Endothelial cell of umbilical vein (primary cell): ENCODE data around the gene PLCXD3. TPM values are rescaled to one million over a fixed set of nuclear protein-coding genes. Genes with fewer than 3 reads are reported as not detected.

ENCODE experiments used
- BruUV-seq: library from RNA; stranded (reverse); fragments of 400-500 nt; replicated peaks from 2 replicates; lab custom pipeline; 2021; lab: Mats Ljungman, UMichigan
- CTCF ChIA-PET: fragments of 300-600, 350-600 bp; sonication (Branson Sonifier 250); formaldehyde crosslinking; loops from one replicate; lab custom pipeline; 2021; ENCODE audit warnings: antibody characterized with exemption, inconsistent platforms; lab: Charles Lee
- POLR2A ChIA-PET: fragments of 300-600, 350-600 bp; sonication (Branson Sonifier 250); formaldehyde crosslinking; loops from one replicate; lab custom pipeline; 2021; ENCODE audit warnings: antibody characterized with exemption, inconsistent platforms; lab: Charles Lee
- DNase-seq: peaks from one replicate; pipeline ENCODE4 v3.0.0-alpha.2; 2011; ENCODE audit warnings: low read depth, low spot score
- FAIRE-seq: peaks from 2 replicates; lab custom pipeline; 2011; peaks lifted over from hg19 to GRCh38; lab: Jason Lieb, UNC
- H2AFZ ChIP-seq: 2 replicates; pipeline ENCODE4 v1.6.0; 2012; ENCODE audit warnings: low read depth, low read length, control low read depth, inconsistent platforms
- H3K27ac ChIP-seq: 2 replicates; pipeline ENCODE4 v1.5.1; 2011; ENCODE audit warnings: low read depth, mild to moderate bottlenecking, control low read depth, low read length, moderate library complexity; ENCODE audit not compliant: insufficient read depth
- H3K27me3 ChIP-seq, 2 experiments: 2 replicates each; pipeline versions ENCODE4 v1.6.0 to v1.6.1; 2011; ENCODE audit warnings: low read length in 2 of 2, mixed read lengths in 1 of 2; ENCODE audit not compliant: control insufficient read depth in 2 of 2, insufficient read depth in 2 of 2
- H3K36me3 ChIP-seq, 2 experiments: 2 replicates in 1 of 2; 3 replicates in 1 of 2; pipeline ENCODE4 v1.5.1; 2011; ENCODE audit warnings: low read length in 2 of 2, mild to moderate bottlenecking in 1 of 2, moderate library complexity in 1 of 2; ENCODE audit not compliant: control insufficient read depth in 2 of 2, insufficient read depth in 2 of 2; ENCODE audit errors: extremely low read depth in 1 of 2
- H3K4me1 ChIP-seq: 3 replicates; pipeline ENCODE4 v1.5.1; 2011; ENCODE audit warnings: mild to moderate bottlenecking, low read length; ENCODE audit not compliant: control insufficient read depth, insufficient read depth; ENCODE audit errors: extremely low read depth
- H3K4me2 ChIP-seq: 2 replicates; pipeline ENCODE4 v1.6.1; 2011; ENCODE audit warnings: low read length, control low read depth, mixed read lengths; ENCODE audit not compliant: insufficient read depth
- H3K4me3 ChIP-seq, 3 experiments: fragments of 200-600 bp in 1 of 3; sonication (generic), shearing (Covaris generic) in 1 of 3; replicated peaks in 1 of 3; 2 replicates each; pipeline ENCODE4 v1.5.1; 2011 to 2016; ENCODE audit warnings: control low read depth in 3 of 3, low read length in 3 of 3, mild to moderate bottlenecking in 2 of 3, inconsistent platforms in 1 of 3, low read depth in 1 of 3, moderate library complexity in 1 of 3; ENCODE audit not compliant: insufficient read depth in 1 of 3
- H3K79me2 ChIP-seq: 2 replicates; pipeline ENCODE4 v1.6.0; 2012; ENCODE audit warnings: low read length, inconsistent platforms; ENCODE audit not compliant: control insufficient read depth, insufficient read depth
- H3K9ac ChIP-seq: replicated peaks from 2 replicates; pipeline ENCODE3; 2011; ENCODE audit warnings: low read length, control low read depth; ENCODE audit not compliant: insufficient read depth; ENCODE audit errors: extremely low read depth
- H3K9me1 ChIP-seq: replicated peaks from 3 replicates; pipeline ENCODE4 v1.6.0; 2011; ENCODE audit warnings: mild to moderate bottlenecking, low read length; ENCODE audit not compliant: control insufficient read depth, insufficient read depth; ENCODE audit errors: extremely low read depth
- H3K9me3 ChIP-seq: replicated peaks from 2 replicates; pipeline ENCODE4 v1.5.1; 2012; ENCODE audit warnings: low read length, inconsistent platforms; ENCODE audit not compliant: control insufficient read depth, insufficient read depth
- H4K20me1 ChIP-seq: replicated peaks from 2 replicates; pipeline ENCODE3; 2011; ENCODE audit warnings: mild to moderate bottlenecking, low read length; ENCODE audit not compliant: control insufficient read depth, insufficient read depth; ENCODE audit errors: extremely low read depth
- EZH2 ChIP-seq: IDR thresholded peaks from 2 replicates; pipeline ENCODE4 v1.6.1; 2012; ENCODE audit warnings: borderline replicate concordance, low read depth, mild to moderate bottlenecking, moderate library complexity, low read length, inconsistent platforms; ENCODE audit not compliant: severe bottlenecking
- FOS ChIP-seq: IDR thresholded peaks from 2 replicates; pipeline ENCODE4 v1.6.1; 2011; ENCODE audit warnings: mild to moderate bottlenecking, low read length, moderate library complexity, borderline replicate concordance; ENCODE audit not compliant: insufficient read depth
- GATA2 ChIP-seq: IDR thresholded peaks from 2 replicates; pipeline ENCODE4 v1.7.0; 2011; ENCODE audit warnings: low read depth, mild to moderate bottlenecking, moderate library complexity, mixed read lengths, low read length; ENCODE audit not compliant: insufficient read length, insufficient read depth
- JUN ChIP-seq: IDR thresholded peaks from 2 replicates; pipeline ENCODE4 v1.6.1; 2011; ENCODE audit warnings: borderline replicate concordance, low read depth; ENCODE audit not compliant: insufficient read length, insufficient read depth
- MYC ChIP-seq: IDR thresholded peaks from one replicate; pipeline ENCODE4 v1.6.1; 2011; ENCODE audit warnings: mild to moderate bottlenecking, low read depth, low read length
- POLR2A ChIP-seq: IDR thresholded peaks from 2 replicates; pipeline ENCODE4 v1.6.1; 2012; ENCODE audit warnings: low read depth, mild to moderate bottlenecking, control low read depth, low read length
- POLR2AphosphoS5 ChIP-seq: IDR thresholded peaks from 2 replicates; pipeline ENCODE4 v1.6.1; 2012; ENCODE audit warnings: low read depth, mild to moderate bottlenecking, control low read depth, low read length, moderate library complexity; ENCODE audit not compliant: insufficient read depth
- dilution Hi-C: fragments of 300-500 bp; cut with MboI; formaldehyde crosslinking; loops from one replicate; pipeline ENCODE4 v1.15.0; 2019; ENCODE audit warnings: low sequenced_read_pairs; ENCODE audit not compliant: extremely low pct_ligation_motif_present
- intact Hi-C: fragments of 100-400 bp; cut with micrococcal nuclease; formaldehyde crosslinking; loops from one replicate; pipeline ENCODE4 v1.10.0; 2022
- polyA plus RNA-seq, 4 experiments: library from polyadenylated mRNA; depleted of rRNA in 3 of 4; stranded (reverse) in 3 of 4; unstranded in 1 of 4; fragments of >200 nt; gene quantifications; 2 replicates each; pipeline versions ENCODE4 v1.2.1 to v1.2.3, GENCODE V29; 2011 to 2012; ENCODE audit warnings: missing spikeins in 1 of 4
- total RNA-seq: library from RNA; stranded (reverse); gene quantifications from 2 replicates; pipeline ENCODE4 v1.2.3, GENCODE V29; 2021
- TF ChIP-seq, protein P1 (sequence below), 2 donors: IDR thresholded peaks; 1 replicate in 1 of 2; 2 replicates in 1 of 2; pipeline ENCODE4 v1.5.1; 2011; ENCODE audit warnings: low read length in 2 of 2, mild to moderate bottlenecking in 2 of 2, moderate library complexity in 2 of 2, control low read depth in 1 of 2, inconsistent platforms in 1 of 2, low read depth in 1 of 2; ENCODE audit not compliant: insufficient read depth in 1 of 2; ENCODE audit errors: extremely low read depth in 1 of 2
- TF ChIP-seq, protein P2 (sequence below): IDR thresholded peaks from 2 replicates; pipeline ENCODE4 v1.6.1; 2011; ENCODE audit not compliant: insufficient read depth, insufficient read length

The PLCXD3 gene
- total and polyA plus RNA-seq, 2 donors (not counting 3 experiments of a cell fraction or from before 2014, with no cell fraction given): not detected

DNA sequence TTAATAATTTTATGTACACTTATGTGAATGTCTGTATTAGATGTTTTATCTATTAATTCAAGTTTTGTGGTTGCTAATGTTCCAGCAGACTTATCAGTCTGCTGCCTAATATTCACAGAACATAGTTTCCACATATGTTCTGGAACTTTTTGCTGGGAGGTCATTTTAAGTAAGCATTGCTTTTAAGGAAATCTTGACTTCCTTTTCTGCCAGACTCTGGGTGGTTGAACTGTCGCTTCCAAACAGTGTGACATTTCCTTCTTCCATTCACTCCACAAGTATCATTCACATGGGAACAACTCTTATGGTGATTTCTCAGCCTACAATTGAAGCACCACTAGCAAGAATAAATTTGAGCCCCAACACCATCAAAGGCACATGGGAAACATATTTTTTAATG, 82.9 kb downstream of the PLCXD3 start:
- TF ChIP-seq POLR2A: no peak
- TF ChIP-seq, protein P1, sequence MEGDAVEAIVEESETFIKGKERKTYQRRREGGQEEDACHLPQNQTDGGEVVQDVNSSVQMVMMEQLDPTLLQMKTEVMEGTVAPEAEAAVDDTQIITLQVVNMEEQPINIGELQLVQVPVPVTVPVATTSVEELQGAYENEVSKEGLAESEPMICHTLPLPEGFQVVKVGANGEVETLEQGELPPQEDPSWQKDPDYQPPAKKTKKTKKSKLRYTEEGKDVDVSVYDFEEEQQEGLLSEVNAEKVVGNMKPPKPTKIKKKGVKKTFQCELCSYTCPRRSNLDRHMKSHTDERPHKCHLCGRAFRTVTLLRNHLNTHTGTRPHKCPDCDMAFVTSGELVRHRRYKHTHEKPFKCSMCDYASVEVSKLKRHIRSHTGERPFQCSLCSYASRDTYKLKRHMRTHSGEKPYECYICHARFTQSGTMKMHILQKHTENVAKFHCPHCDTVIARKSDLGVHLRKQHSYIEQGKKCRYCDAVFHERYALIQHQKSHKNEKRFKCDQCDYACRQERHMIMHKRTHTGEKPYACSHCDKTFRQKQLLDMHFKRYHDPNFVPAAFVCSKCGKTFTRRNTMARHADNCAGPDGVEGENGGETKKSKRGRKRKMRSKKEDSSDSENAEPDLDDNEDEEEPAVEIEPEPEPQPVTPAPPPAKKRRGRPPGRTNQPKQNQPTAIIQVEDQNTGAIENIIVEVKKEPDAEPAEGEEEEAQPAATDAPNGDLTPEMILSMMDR (IDR thresholded peaks at IDR 0.05; ENCODE audit: extremely low read depth in 1 of 2, insufficient read depth in 1 of 2, low read depth in 1 of 2, low read length in 2 of 2): no peak
- no peak for TF ChIP-seq FOS
- TF ChIP-seq, protein P2, sequence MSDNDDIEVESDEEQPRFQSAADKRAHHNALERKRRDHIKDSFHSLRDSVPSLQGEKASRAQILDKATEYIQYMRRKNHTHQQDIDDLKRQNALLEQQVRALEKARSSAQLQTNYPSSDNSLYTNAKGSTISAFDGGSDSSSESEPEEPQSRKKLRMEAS: no peak
- TF ChIP-seq GATA2: no peak
- TF ChIP-seq JUN: no peak
- FAIRE-seq: no peak
- Histone ChIP-seq H3K4me2 (no peak overlapping the region), H3K27ac (no peak overlapping the region), H4K20me1 (no peaks in the 10 kb centered on the region), H3K4me3 (no peak overlapping the region), H3K9me1 (no peaks in the 10 kb centered on the region), H3K36me3 (no peaks in the 10 kb centered on the region), H3K9me3 (no peaks in the 10 kb centered on the region), H3K27me3 (no peaks in the 10 kb centered on the region), H3K79me2 (no peaks in the 10 kb centered on the region), H2AFZ (no peak overlapping the region), H3K4me1 (no peaks in the 10 kb centered on the region), H3K9ac (no peak overlapping the region)
- dilution Hi-C loops (no loop called here), intact Hi-C loops (no loop called here)
- POLR2A ChIA-PET: no interaction called here
- CTCF ChIA-PET: no interaction called here
- DNase-seq: no peak
- BruUV-seq: no TSS peak

DNA sequence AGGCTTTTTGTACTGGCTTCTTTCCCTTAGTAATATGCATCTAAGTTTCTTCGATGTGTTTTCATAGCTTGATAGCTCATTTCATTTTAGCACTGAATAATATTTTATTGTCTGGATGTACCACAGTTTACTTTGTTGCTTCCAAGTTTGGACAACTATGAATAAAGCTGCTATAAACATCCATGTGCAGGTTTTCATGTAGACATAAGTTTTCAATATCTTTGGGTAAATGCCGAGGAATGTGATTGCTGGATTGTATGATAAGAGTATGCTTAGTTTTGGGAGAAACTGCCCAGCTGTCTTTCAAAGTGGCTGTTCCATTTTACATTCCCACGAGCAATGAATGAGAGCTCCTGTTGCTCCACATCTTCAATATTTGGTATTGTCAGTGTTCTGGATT, 84.7 kb downstream of the PLCXD3 start:
- Histone ChIP-seq H3K36me3 (no peaks in the 10 kb centered on the region), H3K27me3 (no peaks in the 10 kb centered on the region), H3K4me3 (no peak overlapping the region), H3K79me2 (no peaks in the 10 kb centered on the region), H4K20me1 (no peaks in the 10 kb centered on the region), H2AFZ (no peak overlapping the region), H3K4me1 (no peaks in the 10 kb centered on the region), H3K9ac (no peak overlapping the region), H3K9me1 (no peaks in the 10 kb centered on the region), H3K27ac (no peak overlapping the region), H3K9me3 (no peaks in the 10 kb centered on the region), H3K4me2 (no peak overlapping the region)
- no TSS peak for BruUV-seq
- TF ChIP-seq POLR2AphosphoS5 (no peak), MYC (no peak), EZH2 (no peak), POLR2A (no peak), FOS (no peak), JUN (no peak), GATA2 (no peak)
- TF ChIP-seq, protein P2: no peak
- TF ChIP-seq, protein P1 (IDR thresholded peaks at IDR 0.05; ENCODE audit: extremely low read depth in 1 of 2, insufficient read depth in 1 of 2, low read depth in 1 of 2, low read length in 2 of 2): no peak
- FAIRE-seq (no peak), DNase-seq (no peak)
- ChIA-PET POLR2A (no interaction called here), CTCF (no interaction called here)
- intact Hi-C loops: no loop called here
- dilution Hi-C loops: no loop called here
